Stimulated activated CD8-positive, alpha-beta memory T cell treated with anti-CD3 and anti-CD28 coated beads, Interleukin-7, amount 100 ng/mL, for 1 hour (primary cell): Measurements from ENCODE around the gene MXRA7.
"Not testable (repeated sequence)": the region's sequence is repeated elsewhere in the genome, so short reads cannot be mapped to it uniquely, and the experiment has no call there.

ENCODE experiments used
- DNase-seq, 2 donors: peaks; one replicate each; pipeline ENCODE4 v3.0.0-alpha.2; 2020; ENCODE audit warnings: low read depth in 2 of 2

MXRA7 gene

DNA sequence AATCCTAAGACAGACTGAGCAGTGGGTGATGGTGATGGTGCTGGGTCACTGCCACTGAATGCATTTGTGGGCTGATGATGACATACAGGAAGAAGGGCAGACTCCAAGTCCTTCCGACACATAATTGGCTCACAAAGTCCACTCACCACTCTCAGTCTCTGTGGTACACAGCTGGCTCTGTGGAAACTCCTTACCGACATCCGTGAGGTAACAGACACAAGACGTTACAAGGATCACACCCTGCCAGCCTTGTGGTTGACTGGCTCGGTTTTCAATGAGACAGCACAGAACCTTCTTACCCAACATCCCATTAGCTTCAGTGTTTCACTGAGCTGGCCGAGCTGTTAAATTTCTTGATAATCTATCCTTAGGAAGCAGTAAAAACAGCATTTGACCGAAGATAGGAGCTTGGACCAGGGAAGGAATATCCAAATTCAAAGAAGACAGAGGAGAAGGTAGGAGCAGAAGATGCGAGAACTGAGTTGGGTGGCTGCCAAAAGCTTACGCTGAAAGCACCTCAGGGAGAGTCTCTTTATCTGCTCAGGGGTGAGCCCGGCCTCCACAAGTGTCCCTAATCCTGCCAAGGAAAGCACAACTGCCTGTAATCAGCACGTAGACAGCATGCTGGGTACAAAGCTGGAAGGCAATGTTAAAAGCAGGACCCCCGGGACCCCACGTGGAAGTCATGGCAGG, 5.5 kb upstream of the MXRA7 start:
- DNase-seq = peak; percentile 46 to 64

GRCh38 chr17:76715496-76715830, 4.7 kb upstream of the MXRA7 start:
- no peak for DNase-seq

DNA sequence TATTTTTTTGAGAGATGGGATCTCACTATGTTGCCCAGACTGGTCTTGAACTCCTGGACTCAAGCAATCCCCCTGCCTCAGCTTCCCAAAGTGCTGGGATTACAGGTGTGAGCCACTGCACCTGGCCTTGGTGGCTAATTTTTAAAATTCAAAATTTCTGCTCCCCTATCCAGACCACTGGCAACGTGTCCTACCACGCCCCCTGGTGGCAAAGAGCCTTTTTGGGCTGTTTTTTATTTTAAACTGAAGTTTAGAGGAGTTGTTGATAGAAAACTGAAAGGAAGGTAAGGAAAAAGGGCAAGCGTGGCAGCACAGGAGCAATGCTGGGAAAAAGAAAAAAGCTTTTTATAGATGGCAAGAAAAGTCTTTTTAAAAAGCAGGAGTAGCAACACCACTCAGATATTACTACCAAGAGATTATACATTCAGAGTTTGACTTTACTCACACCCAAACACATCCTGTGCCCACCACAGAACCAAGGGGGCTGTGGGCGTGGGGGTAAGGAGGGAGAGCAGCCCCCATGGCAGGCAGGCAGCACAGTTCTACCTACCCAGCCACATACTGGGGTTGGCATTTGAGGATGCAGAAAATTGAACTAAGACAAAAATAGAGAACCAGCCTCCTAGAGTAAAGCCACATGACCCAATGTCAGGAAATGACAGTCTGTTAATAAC, 4.2 kb upstream of the MXRA7 start:
- DNase-seq = peak; percentile 47 to 68

- no peak for DNase-seq
Observed at GRCh38 chr17:76714336-76714735, 3.6 kb upstream of the MXRA7 start.

DNA sequence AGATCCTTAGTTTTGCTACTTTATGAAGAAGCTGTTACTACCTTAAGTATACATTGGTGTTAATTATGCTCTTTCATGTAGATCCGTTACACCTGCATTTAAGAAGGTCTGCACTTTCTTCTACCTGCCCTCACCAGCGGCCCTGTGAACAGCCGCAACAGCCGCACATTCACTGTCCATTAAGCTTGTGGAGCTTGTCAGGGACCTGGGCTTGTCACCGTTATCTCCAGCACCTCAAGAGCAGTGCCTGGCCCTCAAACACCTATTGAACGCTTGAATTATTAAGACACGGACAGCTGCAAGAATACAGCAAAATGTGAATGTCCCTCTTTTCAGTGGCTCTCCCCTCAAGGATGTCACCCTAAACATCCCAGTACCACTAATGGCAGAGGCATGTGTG, 3.0 kb upstream of the MXRA7 start:
- DNase-seq = no peak

GRCh38 chr17:76712321-76712720, 1.6 kb upstream of the MXRA7 start:
- DNase-seq = not testable (repeated sequence)

- not testable (repeated sequence) for DNase-seq
Observed at GRCh38 chr17:76709951-76710862, 558 bp downstream of the MXRA7 start.

- DNase-seq = no peak
Observed at GRCh38 chr17:76709077-76709950, 1.5 kb downstream of the MXRA7 start.

GRCh38 chr17:76707985-76708807, 2.6 kb downstream of the MXRA7 start:
- DNase-seq = no peak

DNA sequence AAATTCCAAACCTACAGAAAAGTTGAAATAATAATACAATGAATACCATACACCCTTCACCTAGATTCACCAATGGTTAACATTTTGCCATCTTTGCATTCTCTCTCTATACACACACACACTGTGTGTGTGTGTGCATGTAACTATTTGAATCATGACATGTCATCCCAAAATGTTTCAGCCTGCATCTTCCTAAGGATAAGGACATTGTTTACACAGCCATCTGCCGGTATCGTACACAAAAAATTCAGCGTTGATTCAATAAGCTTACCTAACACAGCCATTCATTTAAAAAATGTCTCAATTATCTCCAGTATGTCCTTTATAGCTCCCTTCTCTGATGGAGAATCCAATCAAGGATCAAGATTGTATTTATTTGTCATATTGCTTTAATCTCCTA, 3.9 kb downstream of the MXRA7 start:
- no peak for DNase-seq

DNA sequence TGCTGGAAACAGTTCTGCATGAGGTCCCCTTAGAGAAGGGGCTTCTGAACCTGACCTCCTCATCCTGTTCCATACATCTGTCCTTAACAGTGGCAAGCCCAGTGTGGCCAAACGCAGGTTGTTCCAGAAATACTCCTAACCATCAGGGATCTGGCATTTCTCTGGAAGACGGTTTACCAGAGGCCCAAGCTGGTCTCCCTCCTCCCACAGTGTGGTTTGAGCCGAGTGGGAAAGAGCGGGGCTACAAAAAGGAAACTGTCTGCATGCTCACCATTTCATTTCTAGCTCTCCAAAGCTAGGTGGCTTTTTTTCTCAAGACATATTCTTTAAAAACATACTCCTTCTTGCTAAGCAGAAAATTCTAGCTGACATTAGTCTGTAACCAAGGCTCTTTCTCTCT, 6.0 kb downstream of the MXRA7 start:
- no peak for DNase-seq

DNA sequence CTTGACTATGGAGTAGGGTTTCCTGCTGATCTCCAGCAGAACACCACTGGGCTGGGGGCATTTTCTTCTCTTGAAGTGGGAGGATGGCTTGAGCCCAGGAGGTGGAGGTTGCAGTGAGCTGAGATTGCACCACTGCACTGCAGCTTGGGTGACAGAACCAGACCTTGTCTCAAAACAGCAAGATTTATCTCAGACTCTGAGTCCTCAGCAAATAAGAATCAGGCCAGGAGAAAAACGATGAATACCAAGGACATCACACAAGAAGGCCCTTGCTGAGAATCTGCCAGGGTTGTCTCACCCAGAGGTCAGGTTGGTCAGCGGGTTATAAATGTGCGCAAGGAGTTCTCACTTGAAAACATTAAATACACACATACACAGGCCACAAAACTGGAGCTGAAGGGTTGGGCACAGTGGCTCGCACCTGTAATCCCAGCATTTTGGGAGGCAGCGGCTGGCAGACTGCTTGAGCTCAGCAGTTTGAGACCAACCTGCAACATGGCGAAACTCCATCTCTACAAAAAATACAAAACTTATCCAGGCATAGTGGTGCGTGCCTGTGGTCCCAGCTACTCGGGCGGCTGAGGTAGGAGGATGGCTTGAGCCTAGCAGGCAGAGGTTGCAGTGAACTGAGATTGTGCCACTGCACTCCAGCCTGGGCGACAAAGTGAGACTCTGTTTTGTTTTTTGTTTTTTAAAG, 7.7 kb downstream of the MXRA7 start:
- no peak for DNase-seq

DNA sequence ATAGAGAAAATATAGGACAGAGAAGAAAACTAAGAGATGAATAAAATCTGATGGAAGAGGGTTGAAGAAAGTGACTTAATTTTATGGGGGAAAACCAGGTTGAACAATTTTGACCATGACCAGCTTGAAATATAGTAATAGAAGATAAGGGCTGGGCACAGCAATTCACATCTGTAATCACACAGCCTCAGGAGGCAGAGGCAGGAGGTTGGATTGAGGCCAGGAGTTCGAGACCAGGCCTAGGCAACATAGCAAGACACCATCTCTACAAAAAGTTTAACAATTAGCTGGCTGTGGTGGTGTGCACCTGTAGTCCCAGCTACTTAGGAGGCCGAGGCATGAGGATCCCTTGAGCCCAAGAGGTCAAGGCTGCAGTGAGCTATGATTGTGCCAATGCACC, 8.7 kb downstream of the MXRA7 start:
- no peak for DNase-seq

- DNase-seq = no peak
Observed at GRCh38 chr17:76701471-76701967, 9.2 kb downstream of the MXRA7 start.

- DNase-seq = no peak
Observed at GRCh38 chr17:76700617-76701470, 9.9 kb downstream of the MXRA7 start.

GRCh38 chr17:76700270-76700616, 10.5 kb downstream of the MXRA7 start:
- DNase-seq = no peak

DNA sequence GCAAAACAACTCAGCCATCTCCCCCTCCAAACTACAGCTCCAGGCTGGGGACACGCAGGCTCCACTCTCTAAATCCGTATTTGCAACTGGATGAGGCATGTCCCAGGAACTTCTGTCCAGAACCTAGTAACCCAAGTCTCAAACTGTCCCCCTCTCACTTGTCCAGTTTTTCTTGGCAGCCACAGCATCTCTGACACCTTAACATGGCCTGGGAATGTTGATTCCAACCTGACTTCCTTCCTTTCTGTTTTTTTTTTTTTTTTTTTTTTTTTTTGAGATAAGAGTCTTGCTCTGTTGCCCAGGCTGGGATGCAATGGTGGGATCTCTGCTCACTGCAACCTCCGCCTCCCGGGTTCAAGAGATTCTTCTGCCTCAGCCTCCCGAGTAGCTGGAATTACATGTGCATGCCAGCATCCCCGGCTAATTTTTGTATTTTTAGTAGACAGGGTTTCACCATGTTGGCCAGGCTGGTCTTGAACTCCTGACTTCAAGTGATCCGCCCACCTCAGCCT, 12.2 kb downstream of the MXRA7 start:
- not testable (repeated sequence) for DNase-seq

GRCh38 chr17:76697702-76698465, 12.9 kb downstream of the MXRA7 start:
- no peak for DNase-seq
